ENCODE results near the gene RAB11FIP4.

The RAB11FIP4 gene

GRCh38 chr17:31412511-31412910 is 21.0 kb downstream of the RAB11FIP4 start:
- DNase-seq: no peak

GRCh38 chr17:31413081-31413799 is 21.8 kb downstream of the RAB11FIP4 start:
- no peak for DNase-seq

GRCh38 chr17:31413874-31414549 is 22.5 kb downstream of the RAB11FIP4 start:
- DNase-seq: no peak

GRCh38 chr17:31414550-31414918 is 23.1 kb downstream of the RAB11FIP4 start:
- DNase-seq: no peak

GRCh38 chr17:31415004-31415454 is 23.6 kb downstream of the RAB11FIP4 start:
- no peak for DNase-seq

- no peak for DNase-seq
Measured at GRCh38 chr17:31415640-31416502, 24.4 kb downstream of the RAB11FIP4 start.

GRCh38 chr17:31416503-31416923 is 25.0 kb downstream of the RAB11FIP4 start:
- no peak for DNase-seq

- no peak for DNase-seq
Measured at GRCh38 chr17:31417051-31417792, 25.7 kb downstream of the RAB11FIP4 start.

- no peak for DNase-seq
Measured at GRCh38 chr17:31418773-31419350, 27.4 kb downstream of the RAB11FIP4 start.

GRCh38 chr17:31422443-31422842 is 31.0 kb downstream of the RAB11FIP4 start:
- no peak for DNase-seq

GRCh38 chr17:31424944-31425281 is 33.4 kb downstream of the RAB11FIP4 start:
- no peak for DNase-seq

GRCh38 chr17:31425282-31426040 is 34.0 kb downstream of the RAB11FIP4 start:
- no peak for DNase-seq

- DNase-seq: no peak
Measured at GRCh38 chr17:31427684-31428083, 36.2 kb downstream of the RAB11FIP4 start.

GRCh38 chr17:31428111-31428510 is 36.6 kb downstream of the RAB11FIP4 start:
- no peak for DNase-seq

- DNase-seq: no peak
Measured at GRCh38 chr17:31428512-31428911, 37.0 kb downstream of the RAB11FIP4 start.

- DNase-seq: no peak
Measured at GRCh38 chr17:31431098-31431851, 39.8 kb downstream of the RAB11FIP4 start.

GRCh38 chr17:31431852-31432658 is 40.6 kb downstream of the RAB11FIP4 start:
- DNase-seq: no peak

GRCh38 chr17:31433091-31433790 is 41.8 kb downstream of the RAB11FIP4 start:
- no peak for DNase-seq
